Osteoblast (primary cell): ENCODE data around the gene LTBP1. TPM values are rescaled to one million over a fixed set of nuclear protein-coding genes. Genes with fewer than 3 reads are reported as not detected.
A peak's percentile ranks its signal among the peaks of the same experiment; 100 is the strongest.

ENCODE experiments used
- DNase-seq: peaks from one replicate; pipeline ENCODE4 v3.0.0; 2011; ENCODE audit warnings: low spot score, mixed read lengths; ENCODE audit not compliant: insufficient read length; ENCODE audit errors: missing footprints
- H2AFZ ChIP-seq: 2 replicates; pipeline ENCODE4 v1.6.0; 2011; ENCODE audit warnings: mild to moderate bottlenecking, low read length
- H3K27ac ChIP-seq: 2 replicates; pipeline ENCODE4 v1.5.1; 2011; ENCODE audit warnings: mild to moderate bottlenecking, low read depth, low read length, moderate library complexity
- H3K27me3 ChIP-seq: 2 replicates; pipeline ENCODE4 v1.6.0; 2012; ENCODE audit warnings: mild to moderate bottlenecking, control low read depth, inconsistent platforms, low read length, moderate library complexity; ENCODE audit not compliant: insufficient read depth
- H3K36me3 ChIP-seq: 2 replicates; pipeline ENCODE4 v1.5.1; 2011; ENCODE audit warnings: mild to moderate bottlenecking, low read length, control low read depth, moderate library complexity; ENCODE audit not compliant: insufficient read depth
- H3K4me1 ChIP-seq: 2 replicates; pipeline ENCODE4 v1.5.1; 2011; ENCODE audit warnings: mild to moderate bottlenecking, low read length, control low read depth, moderate library complexity; ENCODE audit not compliant: insufficient read depth
- H3K4me2 ChIP-seq: 2 replicates; pipeline ENCODE4 v1.6.0; 2011; ENCODE audit warnings: mild to moderate bottlenecking, low read length; ENCODE audit not compliant: insufficient read depth
- H3K4me3 ChIP-seq: fragments of 200-600 bp; sonication (generic); 3 replicates; pipeline ENCODE4 v1.5.1; 2012; ENCODE audit warnings: mild to moderate bottlenecking, low read length, inconsistent platforms; ENCODE audit not compliant: insufficient read depth
- H3K79me2 ChIP-seq: 2 replicates; pipeline ENCODE4 v1.6.0; 2012; ENCODE audit warnings: mild to moderate bottlenecking, low read length, control low read depth, inconsistent platforms; ENCODE audit not compliant: insufficient read depth
- H3K9me3 ChIP-seq: 2 replicates; pipeline ENCODE4 v1.5.1; 2011; ENCODE audit warnings: low read depth, low read length, control low read depth
- H4K20me1 ChIP-seq: 2 replicates; pipeline ENCODE4 v1.6.0; 2012; ENCODE audit warnings: mild to moderate bottlenecking, low read length, control low read depth; ENCODE audit not compliant: insufficient read depth
- CTCF ChIP-seq: IDR thresholded peaks from 2 replicates; pipeline ENCODE4 v1.5.1; 2011; ENCODE audit warnings: mild to moderate bottlenecking, low read depth, low read length, moderate library complexity; ENCODE audit errors: extremely low read depth
- total RNA-seq: library from RNA; depleted of rRNA; stranded (reverse); fragments of >200 nt; gene quantifications from 2 replicates; pipeline ENCODE4 v1.2.3, GENCODE V29; 2012

LTBP1 gene
- total RNA-seq, 1 donor, result 224 TPM

- Histone ChIP-seq H3K36me3 (no peaks in the 10 kb centered on the region), H3K4me1 (peaks cover 38% of the 10 kb centered on the region), H4K20me1 (no peaks in the 10 kb centered on the region), H3K27me3 (no peaks in the 10 kb centered on the region), H3K79me2 (no peaks in the 10 kb centered on the region), H3K9me3 (no peaks in the 10 kb centered on the region), H2AFZ (no peak overlapping the region), H3K27ac (peak overlapping the region; percentile 88), H3K4me3 (no peak overlapping the region), H3K4me2 (no peak overlapping the region)
- DNase-seq, result no peak
- TF ChIP-seq CTCF, result no peak
These were observed 121.5 kb downstream of the LTBP1 start for GRCh38 chr2:33068261-33068660.

GRCh38 chr2:33069894-33070651 is 123.3 kb downstream of the LTBP1 start:
- Histone ChIP-seq H3K4me2 (peak overlapping the region; percentile 52), H3K27ac (peak overlapping the region; percentile 88), H3K36me3 (no peaks in the 10 kb centered on the region), H3K79me2 (no peaks in the 10 kb centered on the region), H2AFZ (peak overlapping the region; percentile 2), H3K4me1 (peaks cover 38% of the 10 kb centered on the region), H3K9me3 (no peaks in the 10 kb centered on the region), H4K20me1 (no peaks in the 10 kb centered on the region), H3K27me3 (no peaks in the 10 kb centered on the region), H3K4me3 (peak overlapping the region; percentile 7)
- DNase-seq, result peak; percentile 93
- TF ChIP-seq CTCF, result no peak

- Histone ChIP-seq H3K36me3 (no peaks in the 10 kb centered on the region), H3K27me3 (no peaks in the 10 kb centered on the region), H3K79me2 (no peaks in the 10 kb centered on the region), H3K4me1 (peaks cover 38% of the 10 kb centered on the region), H3K27ac (no peak overlapping the region), H3K4me2 (no peak overlapping the region), H3K9me3 (no peaks in the 10 kb centered on the region), H3K4me3 (no peak overlapping the region), H4K20me1 (no peaks in the 10 kb centered on the region), H2AFZ (no peak overlapping the region)
- TF ChIP-seq CTCF, result no peak
- no peak for DNase-seq
These were observed 124.8 kb downstream of the LTBP1 start for GRCh38 chr2:33071591-33071990.

GRCh38 chr2:33072614-33073013 is 125.9 kb downstream of the LTBP1 start:
- H3K4me3 ChIP-seq, result no peak overlapping the region
- H2AFZ ChIP-seq, result peak overlapping the region; percentile 18
- H3K4me2 ChIP-seq, result no peak overlapping the region
- H3K79me2 ChIP-seq, result no peaks in the 10 kb centered on the region
- H3K27me3 ChIP-seq, result no peaks in the 10 kb centered on the region
- H3K27ac ChIP-seq, result peak overlapping the region; percentile 34
- no peak for DNase-seq
- H3K9me3 ChIP-seq, result no peaks in the 10 kb centered on the region
- H3K36me3 ChIP-seq, result no peaks in the 10 kb centered on the region
- peaks cover 38% of the 10 kb centered on the region for H3K4me1 ChIP-seq
- H4K20me1 ChIP-seq, result no peaks in the 10 kb centered on the region
- no peak for TF ChIP-seq CTCF
